GM19193 (cell line): ENCODE results near the gene DACH1.

Experiments
- POLR2A ChIP-seq: IDR thresholded peaks from 4 replicates; pipeline ENCODE4 v1.6.1; 2011; ENCODE audit not compliant: insufficient read depth, insufficient read length; ENCODE audit errors: extremely low read depth

The DACH1 gene

GRCh38 chr13:71852736-71853135 is 14.3 kb downstream of the DACH1 start:
- TF ChIP-seq POLR2A: no peak

- no peak for TF ChIP-seq POLR2A
These were observed 15.2 kb downstream of the DACH1 start for GRCh38 chr13:71851498-71852409.

GRCh38 chr13:71842003-71842402 is 25.0 kb downstream of the DACH1 start:
- TF ChIP-seq POLR2A: no peak

GRCh38 chr13:71838842-71839241 is 28.2 kb downstream of the DACH1 start:
- TF ChIP-seq POLR2A: no peak

GRCh38 chr13:71831716-71832115 is 35.3 kb downstream of the DACH1 start:
- no peak for TF ChIP-seq POLR2A

GRCh38 chr13:71830736-71831135 is 36.3 kb downstream of the DACH1 start:
- no peak for TF ChIP-seq POLR2A

GRCh38 chr13:71830323-71830722 is 36.7 kb downstream of the DACH1 start:
- TF ChIP-seq POLR2A: no peak

GRCh38 chr13:71829547-71829946 is 37.5 kb downstream of the DACH1 start:
- TF ChIP-seq POLR2A: no peak

- no peak for TF ChIP-seq POLR2A
These were observed 38.4 kb downstream of the DACH1 start for GRCh38 chr13:71828564-71828963.

- TF ChIP-seq POLR2A: no peak
These were observed 38.9 kb downstream of the DACH1 start for GRCh38 chr13:71828117-71828516.

- TF ChIP-seq POLR2A: no peak
These were observed 39.8 kb downstream of the DACH1 start for GRCh38 chr13:71827241-71827640.

GRCh38 chr13:71820699-71821098 is 46.3 kb downstream of the DACH1 start:
- TF ChIP-seq POLR2A: no peak

- no peak for TF ChIP-seq POLR2A
These were observed 49.7 kb downstream of the DACH1 start for GRCh38 chr13:71817335-71817734.

- no peak for TF ChIP-seq POLR2A
These were observed 52.1 kb downstream of the DACH1 start for GRCh38 chr13:71814806-71815360.

- no peak for TF ChIP-seq POLR2A
These were observed 53.8 kb downstream of the DACH1 start for GRCh38 chr13:71813187-71813586.

GRCh38 chr13:71811344-71811743 is 55.7 kb downstream of the DACH1 start:
- TF ChIP-seq POLR2A: no peak
